ENCODE measurements around the gene RGMB.
A peak's percentile ranks its signal among the peaks of the same experiment; 100 is the strongest.

RGMB gene

GRCh38 chr5:98773214-98773463, 324 bp upstream of the RGMB start (continued):
- TF ChIP-seq, protein P1, sequence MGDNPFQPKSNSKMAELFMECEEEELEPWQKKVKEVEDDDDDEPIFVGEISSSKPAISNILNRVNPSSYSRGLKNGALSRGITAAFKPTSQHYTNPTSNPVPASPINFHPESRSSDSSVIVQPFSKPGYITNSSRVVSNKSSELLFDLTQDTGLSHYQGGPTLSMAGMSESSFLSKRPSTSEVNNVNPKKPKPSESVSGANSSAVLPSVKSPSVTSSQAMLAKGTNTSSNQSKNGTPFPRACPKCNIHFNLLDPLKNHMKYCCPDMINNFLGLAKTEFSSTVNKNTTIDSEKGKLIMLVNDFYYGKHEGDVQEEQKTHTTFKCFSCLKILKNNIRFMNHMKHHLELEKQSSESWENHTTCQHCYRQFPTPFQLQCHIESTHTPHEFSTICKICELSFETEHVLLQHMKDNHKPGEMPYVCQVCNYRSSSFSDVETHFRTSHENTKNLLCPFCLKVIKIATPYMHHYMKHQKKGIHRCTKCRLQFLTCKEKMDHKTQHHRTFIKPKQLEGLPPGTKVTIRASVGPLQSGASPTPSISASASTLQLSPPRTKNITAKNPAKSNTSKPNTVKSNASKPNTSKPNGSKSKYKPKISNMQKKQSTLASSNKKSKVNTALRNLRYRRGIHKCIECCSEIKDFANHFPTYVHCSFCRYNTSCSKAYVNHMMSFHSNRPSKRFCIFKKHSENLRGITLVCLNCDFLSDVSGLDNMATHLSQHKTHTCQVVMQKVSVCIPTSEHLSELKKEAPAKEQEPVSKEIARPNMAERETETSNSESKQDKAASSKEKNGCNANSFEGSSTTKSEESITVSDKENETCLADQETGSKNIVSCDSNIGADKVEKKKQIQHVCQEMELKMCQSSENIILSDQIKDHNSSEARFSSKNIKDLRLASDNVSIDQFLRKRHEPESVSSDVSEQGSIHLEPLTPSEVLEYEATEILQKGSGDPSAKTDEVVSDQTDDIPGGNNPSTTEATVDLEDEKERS (tag by site-specific recombination; IDR thresholded peaks at IDR 0.05) = no peak
- TF ChIP-seq ZNF747 (tag by site-specific recombination; IDR thresholded peaks at IDR 0.05) = no peak
- peak; percentile 61; the same call in 1 of the 2 replicates for TF ChIP-seq ZNF10 (tag by site-specific recombination; IDR thresholded peaks at IDR 0.05)
- no peak for TF ChIP-seq ZNF776 (tag by site-specific recombination; IDR thresholded peaks at IDR 0.05; ENCODE audit: borderline replicate concordance)
- TF ChIP-seq KLF8 (tag by site-specific recombination; IDR thresholded peaks at IDR 0.05) = peak; percentile 80; the same call in 1 of the 2 replicates
- peak; percentile 78; the same call in 1 of the 2 replicates for TF ChIP-seq ZNF692 (tag by site-specific recombination; IDR thresholded peaks at IDR 0.05)
- TF ChIP-seq ZNF433 (tag by site-specific recombination; IDR thresholded peaks at IDR 0.05; ENCODE audit: low read depth) = no peak
- peak; percentile 92 for TF ChIP-seq ZBTB8A (tag by site-specific recombination; IDR thresholded peaks at IDR 0.05)
- TF ChIP-seq ZNF16 (tag by site-specific recombination; IDR thresholded peaks at IDR 0.05; ENCODE audit: low read depth) = no peak
- TF ChIP-seq ZNF138 (tag by site-specific recombination; IDR thresholded peaks at IDR 0.05; ENCODE audit: borderline replicate concordance) = no peak
- no peak for TF ChIP-seq ZNF266 (tag by site-specific recombination; IDR thresholded peaks at IDR 0.05; ENCODE audit: low read depth)
- TF ChIP-seq ZNF639 (tag by site-specific recombination; IDR thresholded peaks at IDR 0.05) = peak; percentile 63
- no peak for TF ChIP-seq ZNF544 (tag by site-specific recombination; IDR thresholded peaks at IDR 0.05)
- TF ChIP-seq ZNF416 (tag by site-specific recombination; IDR thresholded peaks at IDR 0.05) = no peak
- TF ChIP-seq GLI2 (tag by site-specific recombination; IDR thresholded peaks at IDR 0.05; ENCODE audit: borderline replicate concordance, low read depth) = no peak
- no peak for TF ChIP-seq ZNF175 (tag by site-specific recombination; IDR thresholded peaks at IDR 0.05)
- no peak for TF ChIP-seq ZNF513 (tag by site-specific recombination; IDR thresholded peaks at IDR 0.05)
- TF ChIP-seq ZNF670 (tag by site-specific recombination; IDR thresholded peaks at IDR 0.05; ENCODE audit: low read depth) = no peak
- peak; percentile 83 for TF ChIP-seq WT1 (tag by site-specific recombination; IDR thresholded peaks at IDR 0.05)
- TF ChIP-seq ZNF211 (tag by site-specific recombination; IDR thresholded peaks at IDR 0.05; ENCODE audit: low read depth) = no peak
- no peak for TF ChIP-seq ZNF555 (tag by site-specific recombination; conservative IDR thresholded peaks at IDR 0.05)
- TF ChIP-seq ZNF791 (tag by site-specific recombination; IDR thresholded peaks at IDR 0.05) = no peak
- TF ChIP-seq ZBTB7A (tag by site-specific recombination; IDR thresholded peaks at IDR 0.05; ENCODE audit: low read depth) = peak; percentile 53; the same call in 1 of the 2 replicates
- TF ChIP-seq ZNF292 (tag by site-specific recombination; IDR thresholded peaks at IDR 0.05; ENCODE audit: borderline replicate concordance, low read depth) = no peak
- TF ChIP-seq, protein P2, sequence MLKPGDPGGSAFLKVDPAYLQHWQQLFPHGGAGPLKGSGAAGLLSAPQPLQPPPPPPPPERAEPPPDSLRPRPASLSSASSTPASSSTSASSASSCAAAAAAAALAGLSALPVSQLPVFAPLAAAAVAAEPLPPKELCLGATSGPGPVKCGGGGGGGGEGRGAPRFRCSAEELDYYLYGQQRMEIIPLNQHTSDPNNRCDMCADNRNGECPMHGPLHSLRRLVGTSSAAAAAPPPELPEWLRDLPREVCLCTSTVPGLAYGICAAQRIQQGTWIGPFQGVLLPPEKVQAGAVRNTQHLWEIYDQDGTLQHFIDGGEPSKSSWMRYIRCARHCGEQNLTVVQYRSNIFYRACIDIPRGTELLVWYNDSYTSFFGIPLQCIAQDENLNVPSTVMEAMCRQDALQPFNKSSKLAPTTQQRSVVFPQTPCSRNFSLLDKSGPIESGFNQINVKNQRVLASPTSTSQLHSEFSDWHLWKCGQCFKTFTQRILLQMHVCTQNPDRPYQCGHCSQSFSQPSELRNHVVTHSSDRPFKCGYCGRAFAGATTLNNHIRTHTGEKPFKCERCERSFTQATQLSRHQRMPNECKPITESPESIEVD (tag by site-specific recombination; IDR thresholded peaks at IDR 0.05) = no peak
- no peak for TF ChIP-seq SCRT2 (tag by site-specific recombination; IDR thresholded peaks at IDR 0.05)
- no peak for TF ChIP-seq ZNF664 (tag by site-specific recombination; IDR thresholded peaks at IDR 0.05)
- no peak for TF ChIP-seq SP3 (tag by site-specific recombination; IDR thresholded peaks at IDR 0.05)
- TF ChIP-seq ZNF580 (tag by site-specific recombination; IDR thresholded peaks at IDR 0.05) = peak; percentile 74; the same call in 1 of the 2 replicates
- TF ChIP-seq ZNF658 (tag by site-specific recombination; IDR thresholded peaks at IDR 0.05) = no peak
- 0 out of 2 replicates have a peak, but pooled peaks have one; percentile 19 for TF ChIP-seq ZSCAN16 (tag by site-specific recombination; IDR thresholded peaks at IDR 0.05)
- TF ChIP-seq ZFP69B (tag by site-specific recombination; IDR thresholded peaks at IDR 0.05) = peak; percentile 86

Measured in HEK293 (cell line).